OCI-LY3 (cell line): ENCODE results near the gene KCNMA1.

ENCODE experiments used
- H2AFZ ChIP-seq: fragments of 200-600, 300-600 bp; shearing (Covaris generic); 2 replicates; pipeline ENCODE4 v1.6.0; 2014; ENCODE audit warnings: antibody characterized with exemption, low read depth, low read length
- H3K27ac ChIP-seq: fragments of 200-600, 300-600 bp; sonication (generic); 2 replicates; pipeline ENCODE4 v1.5.1; 2014; ENCODE audit warnings: mild to moderate bottlenecking, low read length, moderate library complexity, mixed read lengths
- H3K27me3 ChIP-seq: fragments of 200-600, 300-600 bp; sonication (generic); 2 replicates; pipeline ENCODE4 v1.6.1; 2014; ENCODE audit warnings: low read depth, low read length, mixed read lengths
- H3K36me3 ChIP-seq: fragments of 200-600, 300-600 bp; sonication (generic); replicated peaks from 2 replicates; pipeline ENCODE3; 2014; ENCODE audit warnings: low read depth, low read length, mixed read lengths
- H3K4me1 ChIP-seq: fragments of 300-600, 200-600 bp; sonication (generic); 2 replicates; pipeline ENCODE4 v1.6.1; 2014; ENCODE audit warnings: low read length, mixed read lengths
- H3K4me2 ChIP-seq: fragments of 200-600, 300-600 bp; sonication (generic); 2 replicates; pipeline ENCODE4 v1.6.1; 2014; ENCODE audit warnings: low read length, mixed read lengths
- H3K4me3 ChIP-seq: fragments of 300-600, 200-600 bp; sonication (generic); 2 replicates; pipeline ENCODE4 v1.5.1; 2014; ENCODE audit warnings: antibody characterized with exemption, mild to moderate bottlenecking, low read length, moderate library complexity
- H3K79me2 ChIP-seq: fragments of 300-600, 200-600 bp; shearing (Covaris generic); 2 replicates; pipeline ENCODE4 v1.6.1; 2014; ENCODE audit warnings: mild to moderate bottlenecking, low read length, mixed read lengths
- H3K9ac ChIP-seq: fragments of 300-600, 200-600 bp; shearing (Covaris generic); 2 replicates; pipeline ENCODE4 v1.6.0; 2014; ENCODE audit warnings: mild to moderate bottlenecking, low read length, moderate library complexity
- H3K9me3 ChIP-seq: fragments of 200-600, 300-600 bp; shearing (Covaris generic); 2 replicates; pipeline ENCODE4 v1.6.1; 2014; ENCODE audit warnings: low read length, mixed read lengths; ENCODE audit not compliant: insufficient read depth
- H4K20me1 ChIP-seq: fragments of 200-600, 300-600 bp; sonication (generic); 2 replicates; pipeline ENCODE4 v1.6.1; 2016; ENCODE audit warnings: low read length, mixed read lengths; ENCODE audit not compliant: insufficient read depth
- CTCF ChIP-seq: fragments of 200-600, 300-600 bp; sonication (generic); IDR thresholded peaks from 2 replicates; pipeline ENCODE4 v1.5.1; 2014; ENCODE audit warnings: antibody characterized with exemption, low read length, low read depth
- EZH2phosphoT487 ChIP-seq: fragments of 200-600 bp; shearing (Covaris generic); IDR thresholded peaks from 2 replicates; pipeline ENCODE4 v1.6.1; 2018; ENCODE audit warnings: antibody characterized with exemption, mixed run types, low read depth

Gene KCNMA1

GRCh38 chr10:77667426-77668324, 30.1 kb upstream of the KCNMA1 start:
- H4K20me1 ChIP-seq: no peaks in the 10 kb centered on the region
- no peak overlapping the region for H3K4me3 ChIP-seq
- no peaks in the 10 kb centered on the region for H3K9me3 ChIP-seq
- H3K36me3 ChIP-seq: peaks cover 42% of the 10 kb centered on the region
- TF ChIP-seq EZH2phosphoT487 (no peak), CTCF (no peak)
- H2AFZ ChIP-seq: no peak overlapping the region
- H3K79me2 ChIP-seq: peaks cover 59% of the 10 kb centered on the region
- peaks cover 97% of the 10 kb centered on the region for H3K4me1 ChIP-seq
- H3K9ac ChIP-seq: peak overlapping the region; percentile 86
- H3K4me2 ChIP-seq: peak overlapping the region; percentile 35
- H3K27me3 ChIP-seq: no peaks in the 10 kb centered on the region
- H3K27ac ChIP-seq: peak overlapping the region; percentile 100

GRCh38 chr10:77666821-77667220, 29.2 kb upstream of the KCNMA1 start:
- Histone ChIP-seq H2AFZ (no peak overlapping the region), H3K27me3 (no peaks in the 10 kb centered on the region), H3K27ac (peak overlapping the region; percentile 100), H3K9me3 (no peaks in the 10 kb centered on the region), H3K4me2 (peak overlapping the region; percentile 35), H3K4me3 (no peak overlapping the region; the same call in 1 of the 2 replicates), H4K20me1 (no peaks in the 10 kb centered on the region), H3K4me1 (peaks cover 97% of the 10 kb centered on the region), H3K79me2 (peaks cover 57% of the 10 kb centered on the region), H3K9ac (peak overlapping the region; percentile 82), H3K36me3 (peaks cover 43% of the 10 kb centered on the region)
- TF ChIP-seq EZH2phosphoT487 (no peak), CTCF (no peak)

GRCh38 chr10:77664696-77665095, 27.1 kb upstream of the KCNMA1 start:
- Histone ChIP-seq H3K36me3 (peaks cover 64% of the 10 kb centered on the region), H3K4me1 (peaks cover 91% of the 10 kb centered on the region), H2AFZ (no peak overlapping the region), H3K27ac (peak overlapping the region; percentile 100), H3K27me3 (no peaks in the 10 kb centered on the region), H4K20me1 (no peaks in the 10 kb centered on the region), H3K9ac (peak overlapping the region; percentile 82; the same call in 1 of the 2 replicates), H3K9me3 (peaks cover 5% of the 10 kb centered on the region; the same call in 1 of the 2 replicates), H3K79me2 (peaks cover 71% of the 10 kb centered on the region), H3K4me2 (no peak overlapping the region), H3K4me3 (no peak overlapping the region)
- no peak for TF ChIP-seq CTCF
- no peak for TF ChIP-seq EZH2phosphoT487

- peaks cover 87% of the 10 kb centered on the region for H3K4me1 ChIP-seq
- TF ChIP-seq CTCF (no peak), EZH2phosphoT487 (no peak)
These were observed 26.4 kb upstream of the KCNMA1 start for GRCh38 chr10:77664008-77664407.

More at GRCh38 chr10:77664008-77664407, 26.4 kb upstream of the KCNMA1 start:
- H3K9me3 ChIP-seq: peaks cover 9% of the 10 kb centered on the region; the same call in 1 of the 2 replicates
- H2AFZ ChIP-seq: no peak overlapping the region
- peak overlapping the region; percentile 40; the same call in 1 of the 2 replicates for H3K9ac ChIP-seq
- peaks cover 65% of the 10 kb centered on the region for H3K79me2 ChIP-seq
- peaks cover 65% of the 10 kb centered on the region for H3K36me3 ChIP-seq
- no peak overlapping the region for H3K4me3 ChIP-seq
- H3K27me3 ChIP-seq: no peaks in the 10 kb centered on the region
- peak overlapping the region; percentile 20 for H3K4me2 ChIP-seq
- H4K20me1 ChIP-seq: no peaks in the 10 kb centered on the region
- peak overlapping the region; percentile 100 for H3K27ac ChIP-seq
